GM18505 (cell line): ENCODE measurements around the gene PIEZO1.

Source experiments
- ATAC-seq: cut with Tn5 transposase; IDR thresholded peaks from one replicate; pipeline ENCODE4 v1.9.1; 2021; ENCODE audit not compliant: unreplicated experiment
- POLR2A ChIP-seq: IDR thresholded peaks from 4 replicates; pipeline ENCODE4 v1.6.1; 2011; ENCODE audit warnings: borderline replicate concordance; ENCODE audit not compliant: insufficient read depth, insufficient read length; ENCODE audit errors: extremely low read depth

The PIEZO1 gene

GRCh38 chr16:88804552-88805339, 19.7 kb upstream of the PIEZO1 start:
- peak; percentile 44 for TF ChIP-seq POLR2A
- no peak for ATAC-seq

GRCh38 chr16:88804173-88804551, 19.1 kb upstream of the PIEZO1 start:
- ATAC-seq: no peak

GRCh38 chr16:88803264-88803987, 18.4 kb upstream of the PIEZO1 start, which contains the start of gene CDT1:
Gene CDT1, plus strand, starts transcription at chr16:88803789. Its CDS starts 43 bp downstream, at chr16:88803832.
- peak; percentile 50 for ATAC-seq
- TF ChIP-seq POLR2A: peak; percentile 68

More at GRCh38 chr16:88804173-88804551, 19.1 kb upstream of the PIEZO1 start:
- no peak for TF ChIP-seq POLR2A

- ATAC-seq: no peak
Measured at GRCh38 chr16:88800277-88800592, 15.2 kb upstream of the PIEZO1 start.

DNA sequence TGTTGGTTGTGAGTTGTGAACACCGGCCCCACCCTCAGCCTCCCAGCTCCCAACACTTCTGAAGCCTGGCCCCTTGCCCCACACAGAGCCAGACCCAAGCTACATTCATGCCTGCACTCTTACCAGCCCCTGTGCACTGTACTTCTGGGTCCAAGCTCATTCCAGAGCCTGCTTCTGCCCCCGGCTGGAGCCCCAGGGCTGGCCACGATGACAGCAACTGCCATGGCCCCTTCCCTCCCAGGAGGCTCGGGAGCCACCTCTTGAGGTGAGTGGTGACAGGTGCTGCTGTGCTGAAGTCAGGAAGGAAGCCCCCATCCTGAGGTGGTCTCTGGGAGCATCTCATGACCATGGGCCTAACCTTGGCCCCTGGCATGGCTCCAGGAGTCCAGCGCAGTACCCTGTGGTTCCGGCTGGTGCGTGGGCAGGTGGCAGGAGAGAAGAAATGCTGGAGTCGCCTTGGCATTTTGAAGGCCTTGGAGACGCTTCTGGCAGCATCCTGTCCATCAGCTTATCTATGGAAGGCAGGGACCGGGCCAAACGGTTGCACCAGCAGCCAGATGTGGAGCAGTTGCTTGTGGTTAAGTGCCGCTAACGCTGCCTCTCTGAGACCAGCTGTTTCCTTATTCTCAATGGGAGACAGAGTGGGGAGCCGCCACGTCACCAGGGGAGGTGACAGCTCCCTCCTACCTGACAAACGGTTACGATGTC, 14.7 kb upstream of the PIEZO1 start:
- TF ChIP-seq POLR2A: no peak
- ATAC-seq: no peak

More at GRCh38 chr16:88800277-88800592, 15.2 kb upstream of the PIEZO1 start:
- no peak for TF ChIP-seq POLR2A

DNA sequence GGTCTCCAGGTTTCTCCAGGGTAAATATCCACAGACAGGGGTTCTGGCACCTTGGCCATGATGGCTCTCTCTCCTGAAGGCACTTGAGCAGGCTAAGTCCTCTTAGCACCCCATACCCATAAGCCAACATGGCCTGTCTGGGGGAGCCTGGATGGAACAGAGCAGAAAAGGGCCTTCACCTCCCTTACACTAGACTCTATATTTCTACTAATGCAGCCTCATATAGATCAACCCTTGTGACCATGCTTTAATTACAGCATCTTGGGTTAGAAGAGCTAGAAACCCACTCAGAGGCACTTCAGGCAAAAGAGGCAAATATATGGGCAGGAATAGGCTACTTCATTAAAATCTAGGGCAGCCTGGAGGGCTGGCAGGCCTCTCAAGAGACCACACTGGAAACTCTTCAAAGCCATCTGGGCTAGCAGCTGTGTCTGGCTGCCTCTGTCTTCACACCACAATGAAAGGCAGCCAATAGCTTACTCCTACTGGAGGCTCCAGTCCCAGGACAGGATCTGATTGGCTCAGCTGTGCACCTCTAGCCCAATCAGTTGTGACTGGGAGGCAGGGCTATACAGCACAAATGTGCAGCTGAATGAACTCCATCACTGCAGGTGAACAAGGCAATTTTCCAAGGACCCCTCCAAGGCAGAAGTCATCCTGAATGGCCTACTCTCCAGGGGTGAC, 13.9 kb upstream of the PIEZO1 start:
- no peak for ATAC-seq
- TF ChIP-seq POLR2A: no peak

DNA sequence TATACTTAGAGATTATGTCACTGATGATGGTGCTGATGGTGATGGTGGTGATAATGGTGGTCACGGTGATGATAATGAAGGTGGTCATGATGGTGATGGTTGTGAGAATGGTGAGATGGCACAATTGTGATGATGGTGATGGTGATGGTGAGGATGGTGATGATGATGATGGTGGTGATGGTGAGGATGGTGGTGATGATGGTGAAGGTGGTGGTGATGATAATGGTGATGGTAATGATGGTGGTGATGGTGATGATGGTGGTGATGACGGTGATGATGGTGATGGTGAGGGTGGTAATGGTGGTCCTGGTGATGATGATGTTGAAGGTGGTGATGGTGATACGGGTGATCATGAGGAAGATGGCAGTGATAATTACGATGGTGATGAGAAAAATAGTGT, 13.1 kb upstream of the PIEZO1 start:
- ATAC-seq: no peak

GRCh38 chr16:88796278-88796677, 11.3 kb upstream of the PIEZO1 start:
- ATAC-seq: no peak
- TF ChIP-seq POLR2A: no peak

More for the DNA sequence above, 13.1 kb upstream of the PIEZO1 start:
- no peak for TF ChIP-seq POLR2A

DNA sequence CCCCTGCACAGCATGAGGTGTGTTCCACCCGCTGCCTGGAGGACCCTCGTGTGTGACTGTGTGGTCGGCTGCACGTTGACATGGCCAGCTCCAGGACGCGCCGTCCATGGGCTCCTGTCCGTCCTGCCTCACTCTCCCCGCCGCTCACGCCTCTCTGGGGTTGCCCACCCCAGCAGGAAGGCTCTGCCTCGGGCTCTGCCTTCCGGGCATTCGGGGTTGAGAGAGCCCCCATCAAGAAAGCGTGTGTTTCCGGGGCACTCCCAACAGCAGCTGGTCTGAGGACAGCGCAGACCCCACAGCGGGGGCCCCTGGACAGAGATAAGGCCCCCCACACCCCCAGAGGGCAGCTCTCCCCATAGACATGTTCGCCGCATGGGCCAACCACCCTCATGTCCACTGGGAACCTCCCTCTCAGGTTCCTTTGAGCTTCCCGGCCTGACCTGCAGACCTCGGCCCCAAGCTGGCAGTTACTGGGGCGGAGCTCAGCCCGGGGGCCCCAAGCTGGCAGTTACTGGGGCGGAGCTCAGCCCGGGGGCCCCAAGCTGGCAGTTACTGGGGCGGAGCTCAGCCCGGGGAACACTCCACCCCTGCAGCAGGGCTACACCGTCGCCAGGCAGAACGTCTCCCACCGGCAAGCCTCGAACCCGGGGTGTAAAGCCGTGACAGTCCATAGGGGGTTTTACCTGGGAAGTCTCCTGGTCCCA, 8.4 kb upstream of the PIEZO1 start:
- no peak for ATAC-seq
- no peak for TF ChIP-seq POLR2A

DNA sequence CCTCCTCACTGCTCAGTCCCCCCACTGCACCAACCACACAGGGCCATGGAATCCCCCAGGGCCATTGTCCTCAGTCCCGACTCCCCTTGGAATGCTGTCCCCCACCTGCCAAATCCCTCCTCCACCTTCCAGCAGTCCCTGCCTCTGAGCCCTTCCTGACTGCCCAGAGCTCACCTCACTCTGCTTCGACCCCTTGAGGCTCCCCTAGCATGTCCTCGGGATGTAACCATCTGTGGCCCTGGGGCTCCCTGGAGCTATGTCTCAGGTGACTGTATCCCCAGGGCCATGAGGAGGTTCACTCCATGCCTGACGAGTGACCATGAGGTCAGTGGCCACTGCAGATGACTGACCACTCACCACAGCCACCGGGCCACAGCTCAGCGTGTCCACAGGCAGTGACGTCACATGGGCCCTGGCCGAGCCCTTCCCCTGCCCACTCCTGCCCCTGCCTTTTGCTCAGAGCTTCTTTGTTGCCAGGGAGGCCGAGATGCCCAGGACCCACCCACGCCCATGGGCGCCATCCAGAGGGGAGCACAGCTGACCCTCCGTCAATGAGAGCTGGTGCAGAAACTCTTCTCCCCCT, 7.7 kb upstream of the PIEZO1 start:
- ATAC-seq: no peak

GRCh38 chr16:88792078-88792550, 7.1 kb upstream of the PIEZO1 start:
- no peak for ATAC-seq
- no peak for TF ChIP-seq POLR2A

More for the DNA sequence above, 7.7 kb upstream of the PIEZO1 start:
- TF ChIP-seq POLR2A: no peak
